NCI-H187 (cell line): ENCODE measurements around the gene TNFRSF11A.

Experiments used
- DNase-seq, 2 experiments: peaks; one replicate each; lab custom pipeline; 2025; lab: John Stamatoyannopoulos, UW

TNFRSF11A gene

DNA sequence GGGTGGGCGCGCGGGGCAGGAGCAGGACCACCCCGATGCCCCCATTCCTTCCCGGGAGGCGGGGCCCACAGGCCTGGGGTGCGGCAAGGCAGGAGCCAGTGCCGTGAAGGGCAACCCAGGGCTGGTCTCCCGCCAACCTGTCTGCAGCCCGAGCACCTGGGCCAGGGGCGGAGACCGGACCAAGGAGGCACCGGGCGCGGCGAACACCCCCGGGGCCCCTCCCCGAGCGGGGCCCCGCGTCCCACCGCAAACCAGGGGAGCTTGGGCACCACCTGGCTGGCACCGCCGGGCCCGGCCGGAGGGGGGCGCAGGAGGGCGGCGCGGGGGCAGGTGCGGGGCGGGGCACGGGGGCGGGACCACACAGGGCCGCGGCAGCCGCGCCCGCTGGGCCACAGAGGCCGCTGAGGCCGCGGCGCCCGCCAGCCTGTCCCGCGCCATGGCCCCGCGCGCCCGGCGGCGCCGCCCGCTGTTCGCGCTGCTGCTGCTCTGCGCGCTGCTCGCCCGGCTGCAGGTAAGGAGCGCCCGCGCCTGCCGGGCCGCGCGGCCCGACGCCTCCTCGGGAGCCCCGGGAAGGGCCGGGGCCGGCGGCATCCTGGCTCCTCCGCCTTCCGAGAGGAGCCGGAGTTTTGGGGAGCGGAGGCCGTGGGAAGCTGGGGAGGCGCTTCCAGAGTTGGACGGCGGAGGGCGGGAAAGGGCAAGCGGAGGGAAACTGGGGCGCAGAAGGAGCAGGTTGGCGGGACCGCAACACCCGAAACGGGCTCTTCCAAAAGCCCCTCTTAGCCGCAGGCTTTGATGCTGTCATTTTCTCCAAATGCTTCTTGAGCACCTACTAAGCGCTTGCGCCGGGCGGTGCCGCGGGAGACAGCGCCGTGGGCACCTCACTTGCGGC is at the start of gene TNFRSF11A:
TNFRSF11A (plus strand) TSS at position 394 of the 889 bp plus-strand sequence; CDS start at position 437, 43 bp downstream.
- DNase-seq = no peak

- DNase-seq = no peak
Measured at GRCh38 chr18:62277045-62277444, 48.1 kb upstream of the TNFRSF11A start.

DNA sequence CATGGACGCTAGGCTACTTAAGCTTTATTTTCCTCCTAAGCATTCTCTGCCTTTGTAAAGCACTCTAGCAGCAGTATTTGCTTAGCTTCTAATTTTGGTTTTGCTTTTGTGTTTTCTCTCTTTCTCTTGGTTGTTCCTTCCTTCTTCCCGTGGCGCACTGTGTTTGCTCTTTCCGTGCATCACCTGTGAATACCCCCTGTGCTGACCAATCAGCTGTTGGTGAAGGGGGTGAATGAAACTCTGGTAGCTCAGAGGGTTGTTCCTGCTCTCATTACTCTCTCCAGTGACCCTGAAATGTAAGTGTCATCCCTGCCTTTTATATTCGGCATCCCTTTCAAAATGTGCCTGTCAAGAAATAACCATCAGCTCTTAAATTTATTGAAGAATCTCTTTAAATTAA is 45.5 kb upstream of the TNFRSF11A start:
- no peak for DNase-seq

DNA sequence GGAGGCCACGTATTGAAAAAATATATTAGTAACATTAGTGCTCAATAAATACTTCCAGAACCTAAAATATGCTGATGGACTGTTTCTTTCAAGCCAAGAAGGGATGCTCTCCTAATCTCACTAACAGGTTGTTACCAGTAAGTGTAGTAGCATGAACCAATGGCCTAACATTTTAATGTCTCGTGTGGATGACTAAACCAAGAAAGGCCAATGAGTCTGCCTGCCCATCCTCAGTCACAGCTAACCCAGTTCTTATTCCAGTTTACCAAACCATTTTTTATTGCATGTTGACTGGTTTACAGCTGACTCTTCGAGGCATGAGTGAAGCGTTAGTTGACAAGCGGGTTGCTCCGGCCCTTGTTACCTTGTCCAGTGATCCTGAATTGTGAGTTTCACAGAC is 45.1 kb upstream of the TNFRSF11A start:
- DNase-seq = no peak

DNA sequence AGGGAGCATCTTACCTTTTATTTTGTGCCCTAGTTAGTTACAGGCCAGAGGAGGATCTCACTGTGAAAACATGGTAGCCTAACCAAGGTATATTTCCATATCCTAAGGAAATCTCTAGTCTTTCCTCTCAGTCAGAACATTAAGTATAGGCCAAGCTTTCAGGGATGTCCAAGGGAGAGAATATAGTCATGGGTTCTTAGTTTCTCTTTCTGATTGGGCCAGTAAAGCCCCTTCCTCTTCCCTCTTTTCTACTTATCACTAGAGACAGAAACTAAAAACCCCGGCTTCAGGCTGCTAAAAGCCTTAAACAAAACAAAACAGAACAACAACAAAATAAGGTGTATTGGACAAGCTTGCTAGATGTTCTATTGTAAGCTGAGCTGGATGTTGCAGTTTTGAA is 44.3 kb upstream of the TNFRSF11A start:
- no peak for DNase-seq

DNA sequence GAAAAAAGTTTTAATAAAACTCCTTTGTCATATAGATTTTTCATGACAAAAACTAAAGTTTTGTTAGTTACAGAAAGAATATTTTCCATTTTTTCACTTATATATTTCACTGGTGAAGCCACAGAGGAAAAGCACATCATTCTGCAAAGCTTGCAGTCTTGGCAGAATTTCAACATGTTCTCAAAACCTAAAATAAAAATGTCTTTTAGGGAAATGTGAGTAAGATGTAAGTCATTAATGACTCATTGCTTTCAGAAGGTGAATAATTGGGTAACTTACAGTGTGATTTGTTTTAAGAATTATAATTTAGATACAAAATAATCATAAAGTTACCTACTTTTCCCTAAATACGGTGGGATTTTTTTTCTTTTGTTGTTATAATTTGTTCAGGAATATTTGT is 43.4 kb upstream of the TNFRSF11A start:
- no peak for DNase-seq

- DNase-seq = no peak
Measured at GRCh38 chr18:62282188-62282629, 42.9 kb upstream of the TNFRSF11A start.

DNA sequence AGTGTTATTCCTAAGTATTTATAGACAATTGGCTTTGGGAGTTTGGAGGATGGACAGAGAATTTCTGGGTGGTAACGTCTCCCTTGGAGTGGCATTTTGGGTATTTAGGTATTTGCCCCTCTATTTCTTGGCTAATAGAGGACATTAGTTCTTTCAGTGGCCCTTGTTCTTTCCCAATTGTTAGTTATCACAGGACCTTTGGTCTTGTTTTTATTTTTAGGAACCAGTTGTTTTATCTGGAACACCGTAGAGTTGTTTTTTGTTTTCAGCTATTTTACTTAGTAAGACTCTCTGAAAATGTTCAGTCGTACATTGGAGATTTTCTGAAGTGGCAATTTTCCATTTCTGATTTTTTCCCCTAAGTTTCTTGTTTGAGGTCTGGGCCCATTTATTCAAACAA is 40.5 kb upstream of the TNFRSF11A start:
- DNase-seq = no peak

GRCh38 chr18:62285281-62285680 is 39.8 kb upstream of the TNFRSF11A start:
- no peak for DNase-seq

DNA sequence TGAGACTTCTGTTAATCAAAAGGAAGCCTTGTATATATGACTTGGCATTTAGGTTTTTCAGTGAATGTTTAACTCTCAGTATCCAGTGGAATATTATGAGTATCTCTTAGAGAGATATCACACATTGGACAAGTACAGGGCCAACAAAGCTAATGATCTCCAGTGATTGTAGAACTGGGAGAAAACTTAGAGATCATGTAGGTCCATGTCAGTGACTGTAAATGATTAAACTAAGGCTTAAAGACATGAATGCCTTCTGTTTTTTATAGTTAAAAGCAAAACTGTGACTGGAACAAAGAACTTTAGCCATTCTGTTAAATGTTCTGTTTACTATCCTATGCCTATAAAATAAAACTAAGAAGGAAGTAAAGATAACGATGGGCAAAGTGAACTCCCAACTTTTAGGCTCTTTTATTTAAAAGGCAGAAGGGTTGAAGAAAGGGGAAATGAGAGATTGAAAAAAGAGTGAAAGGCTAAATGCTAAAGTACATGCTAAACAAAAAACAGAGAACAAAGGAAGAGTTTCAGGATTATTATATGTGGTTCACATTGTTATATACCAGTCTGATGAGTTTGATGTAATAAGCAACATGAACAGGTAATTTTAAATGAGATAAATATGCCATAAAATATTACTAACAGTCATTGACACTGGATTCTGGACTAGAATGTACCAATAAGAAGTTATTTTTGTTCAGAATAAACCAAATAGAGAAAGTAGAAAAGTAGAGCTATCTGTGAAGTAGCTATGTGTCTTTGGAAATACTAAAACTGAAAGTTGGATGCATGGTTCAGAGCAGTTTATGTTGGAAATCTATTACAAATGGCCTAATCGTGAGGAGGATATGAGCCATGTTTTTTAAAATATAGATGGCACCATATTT is 37.1 kb upstream of the TNFRSF11A start:
- DNase-seq = no peak

GRCh38 chr18:62288665-62289008 is 36.5 kb upstream of the TNFRSF11A start:
- no peak for DNase-seq

DNA sequence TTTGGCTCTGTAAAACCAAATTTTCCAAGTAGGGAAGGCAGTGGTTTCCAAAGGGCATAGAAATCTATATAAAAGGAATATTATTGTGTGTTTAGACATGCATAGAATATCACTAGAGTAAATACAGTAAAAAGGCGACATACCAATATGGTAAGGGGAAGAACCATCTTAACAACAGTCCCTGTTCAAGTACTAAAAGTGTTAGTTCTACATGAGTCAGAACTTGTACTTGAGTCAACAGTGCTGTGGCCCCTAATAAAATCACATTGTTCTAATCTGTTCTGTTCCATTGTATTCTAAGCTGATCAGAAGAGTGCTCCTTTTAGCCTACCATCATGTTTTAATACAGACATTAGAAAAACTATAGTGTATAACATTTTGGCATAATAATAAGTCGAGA is 36.1 kb upstream of the TNFRSF11A start:
- DNase-seq = no peak

- no peak for DNase-seq
Measured at GRCh38 chr18:62294073-62294472, 31.0 kb upstream of the TNFRSF11A start.

GRCh38 chr18:62300359-62300963 is 24.6 kb upstream of the TNFRSF11A start:
- DNase-seq = no peak

- no peak for DNase-seq
Measured at GRCh38 chr18:62301322-62301721, 23.8 kb upstream of the TNFRSF11A start.

GRCh38 chr18:62312851-62313250 is 12.3 kb upstream of the TNFRSF11A start:
- no peak for DNase-seq

DNA sequence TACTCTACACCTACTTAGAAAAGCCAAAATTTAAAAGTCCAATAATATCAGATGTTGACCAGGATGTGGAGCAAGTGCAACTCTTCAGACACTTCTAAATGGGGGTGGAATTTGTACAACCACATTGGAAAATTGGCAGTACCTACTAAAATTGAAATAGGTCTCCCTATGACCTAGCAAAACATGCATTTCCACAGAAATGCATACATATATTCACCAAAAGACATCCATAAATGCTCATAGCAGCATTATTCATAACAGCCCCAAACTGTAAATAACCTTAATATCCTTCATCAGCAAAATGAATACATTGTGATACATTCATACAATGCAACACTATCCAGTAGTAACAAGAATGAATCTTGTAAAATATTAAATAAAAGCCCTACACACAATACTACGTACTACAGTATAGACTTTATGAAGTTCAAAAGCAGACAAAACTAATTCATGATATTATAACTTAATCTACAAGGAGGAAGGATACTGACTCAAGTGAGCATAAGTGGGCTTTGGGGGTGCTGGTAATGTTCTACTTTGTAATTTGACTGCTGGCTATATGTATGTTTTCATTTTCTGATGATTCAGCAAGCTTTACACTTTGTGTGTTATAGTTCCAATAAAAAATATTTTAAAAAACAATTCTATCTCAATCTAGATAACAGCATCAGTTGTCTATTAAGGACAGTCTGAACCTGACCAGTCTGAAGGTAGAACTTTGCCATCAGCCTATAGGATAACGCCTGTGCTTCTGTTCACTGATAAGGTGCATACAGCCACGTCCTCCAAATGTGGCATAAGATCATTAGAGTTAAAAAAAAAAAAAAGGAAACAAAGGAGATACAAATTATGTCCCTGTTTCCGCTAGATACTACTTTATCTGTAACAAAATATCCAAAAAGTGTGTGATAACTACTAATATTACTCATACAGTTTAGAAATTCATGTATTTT is 6.6 kb upstream of the TNFRSF11A start:
- DNase-seq = no peak

GRCh38 chr18:62321201-62321600 is 3.9 kb upstream of the TNFRSF11A start:
- DNase-seq = no peak

- no peak for DNase-seq
Measured at GRCh38 chr18:62323483-62324180, 1.5 kb upstream of the TNFRSF11A start.

DNA sequence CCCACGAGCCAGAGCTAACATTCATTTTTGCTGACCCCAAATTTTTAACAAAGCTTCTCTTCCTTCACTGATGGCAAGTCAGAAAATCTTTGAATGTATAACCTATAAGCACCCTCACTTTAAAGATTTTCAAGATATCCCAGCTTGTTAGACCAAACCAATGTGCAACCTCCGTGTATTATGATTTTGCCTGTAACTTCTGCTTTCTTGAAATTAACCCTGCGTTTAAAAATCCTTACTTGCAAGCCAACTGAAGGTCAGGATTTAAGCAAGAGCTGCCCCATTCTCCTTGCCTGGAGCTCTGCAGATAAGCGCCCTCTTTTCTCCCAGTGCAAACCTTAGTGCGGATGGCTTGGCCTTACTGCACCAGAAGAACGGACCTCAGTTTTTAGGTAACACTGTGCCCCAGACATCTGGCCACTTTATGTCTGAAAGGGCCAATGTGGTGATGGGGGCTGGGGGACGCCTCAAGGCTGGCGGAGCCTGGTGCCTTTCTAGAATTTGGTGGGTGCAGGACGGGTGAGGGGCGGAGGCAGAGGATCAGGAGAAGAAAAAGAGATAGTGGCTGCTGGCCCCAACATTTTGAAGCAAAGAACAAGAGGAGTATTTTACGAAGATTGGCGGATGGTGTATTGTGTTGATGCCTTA is 805 bp upstream of the TNFRSF11A start:
- no peak for DNase-seq
